PC-3 (cell line): ENCODE measurements around the gene ABHD6. TPM values are rescaled to one million over a fixed set of nuclear protein-coding genes. Genes with fewer than 3 reads are reported as not detected.
A peak's percentile ranks its signal among the peaks of the same experiment; 100 is the strongest.

Source experiments
- ATAC-seq: fragments of 200-7000 bp; cut with Tn5 transposase; 2 replicates; pipeline ENCODE4 v1.9.1; 2020; ENCODE audit warnings: mild to moderate bottlenecking, moderate library complexity
- BruUV-seq: library from RNA; stranded (reverse); fragments of 400-500 nt; replicated peaks from 2 replicates; lab custom pipeline; 2021; lab: Mats Ljungman, UMichigan
- CTCF ChIA-PET: fragments of 300-600 bp; sonication (Branson Sonifier 250); formaldehyde crosslinking; loops from one replicate; lab custom pipeline; 2022; ENCODE audit warnings: antibody characterized with exemption; lab: Charles Lee
- POLR2A ChIA-PET: fragments of 300-600 bp; sonication (Branson Sonifier 250); formaldehyde crosslinking; loops from one replicate; lab custom pipeline; 2022; ENCODE audit warnings: antibody characterized with exemption; ENCODE audit not compliant: unreplicated experiment; lab: Charles Lee
- DNase-seq: peaks from one replicate; pipeline ENCODE4 v3.0.0-alpha.2; 2015
- H2AFZ ChIP-seq: fragments of 300-600 bp; sonication (generic); 2 replicates; pipeline ENCODE4 v1.6.0; 2016; ENCODE audit warnings: antibody characterized with exemption, low read length
- H3F3A ChIP-seq: fragments of 300-600 bp; sonication (generic); one replicate; pipeline ENCODE4 v1.6.0; 2017; ENCODE audit warnings: antibody characterized with exemption, low read length, control low read depth, mild to moderate bottlenecking; ENCODE audit not compliant: unreplicated experiment
- H3K27ac ChIP-seq: fragments of 300-600 bp; sonication (generic); 2 replicates; pipeline ENCODE4 v1.5.1; 2016; ENCODE audit warnings: mild to moderate bottlenecking, low read length
- H3K27me3 ChIP-seq: fragments of 300-600 bp; sonication (generic); 2 replicates; pipeline ENCODE4 v1.6.1; 2016; ENCODE audit warnings: low read length, mixed read lengths
- H3K36me3 ChIP-seq: fragments of 300-600 bp; sonication (generic); 2 replicates; pipeline ENCODE4 v1.6.1; 2016; ENCODE audit warnings: low read depth, mixed run types, low read length, mixed read lengths
- H3K4me1 ChIP-seq: fragments of 300-600 bp; sonication (generic); 2 replicates; pipeline ENCODE4 v1.5.1; 2016; ENCODE audit warnings: low read length; ENCODE audit not compliant: insufficient read depth
- H3K4me2 ChIP-seq: fragments of 300-600 bp; sonication (generic); 2 replicates; pipeline ENCODE4 v1.6.0; 2016; ENCODE audit warnings: low read length
- H3K4me3 ChIP-seq: fragments of 300-600 bp; sonication (generic); 2 replicates; pipeline ENCODE4 v1.5.1; 2016; ENCODE audit warnings: mild to moderate bottlenecking, low read length, mixed read lengths
- H3K79me2 ChIP-seq: fragments of 300-600 bp; sonication (generic); 2 replicates; pipeline ENCODE4 v1.6.1; 2017; ENCODE audit warnings: low read length, mixed read lengths
- H3K9ac ChIP-seq: fragments of 300-600 bp; sonication (generic); 2 replicates; pipeline ENCODE4 v1.6.0; 2016; ENCODE audit warnings: mild to moderate bottlenecking, low read length
- H3K9me2 ChIP-seq: fragments of 300-600 bp; sonication (generic); replicated peaks from 2 replicates; pipeline ENCODE4 v1.6.1; 2016; ENCODE audit warnings: mixed run types, low read length, mixed read lengths
- H3K9me3 ChIP-seq: fragments of 300-600 bp; sonication (generic); 2 replicates; pipeline ENCODE4 v1.6.1; 2016; ENCODE audit warnings: low read length, mixed read lengths
- H4K20me1 ChIP-seq: fragments of 300-600 bp; sonication (generic); 2 replicates; pipeline ENCODE4 v1.6.1; 2016; ENCODE audit warnings: low read length, mixed read lengths
- CTCF ChIP-seq: fragments of 300-600 bp; sonication (generic); conservative IDR thresholded peaks from 2 replicates; pipeline ENCODE4 v1.5.1; 2017; ENCODE audit warnings: antibody characterized with exemption, low read depth, mild to moderate bottlenecking, low read length
- EZH2 ChIP-seq: fragments of 300-600 bp; sonication (generic); IDR thresholded peaks from one replicate; pipeline ENCODE4 v1.6.1; 2017; ENCODE audit warnings: antibody characterized with exemption, mild to moderate bottlenecking, low read length; ENCODE audit not compliant: unreplicated experiment
- EZH2phosphoT487 ChIP-seq: fragments of 300-600 bp; sonication (generic); IDR thresholded peaks from 2 replicates; pipeline ENCODE4 v1.6.1; 2018; ENCODE audit warnings: mild to moderate bottlenecking, antibody characterized with exemption, low read length, borderline replicate concordance
- intact Hi-C: fragments of 100-400 bp; cut with micrococcal nuclease; formaldehyde crosslinking; loops from 2 replicates; pipeline ENCODE4 v1.9.0; 2023
- total RNA-seq: library from RNA; depleted of rRNA; stranded (reverse); fragments of >200 nt; gene quantifications from 2 replicates; pipeline ENCODE4 v1.2.3, GENCODE V29; 2014

ABHD6 gene
- total RNA-seq, 1 experiment from 2014 or later = 13.4 TPM

GRCh38 chr3:58296269-58296668 is 58.7 kb downstream of the ABHD6 start:
- no peaks in the 10 kb centered on the region for H3K4me1 ChIP-seq
- H3K79me2 ChIP-seq = no peaks in the 10 kb centered on the region
- no peak overlapping the region for H3K4me2 ChIP-seq
- H3K4me3 ChIP-seq = no peak overlapping the region
- H3K9ac ChIP-seq = no peak overlapping the region
- intact Hi-C loops = no loop called here
- H3K36me3 ChIP-seq = no peaks in the 10 kb centered on the region
- TF ChIP-seq CTCF (no peak), EZH2phosphoT487 (no peak), EZH2 (no peak)
- H3K9me3 ChIP-seq = no peaks in the 10 kb centered on the region
- DNase-seq (no peak), ATAC-seq (no peak)
- H3F3A ChIP-seq = no peaks in the 10 kb centered on the region
- H3K27me3 ChIP-seq = no peaks in the 10 kb centered on the region
- no peak overlapping the region for H3K27ac ChIP-seq
- CTCF ChIA-PET = no interaction called here
- H2AFZ ChIP-seq = no peak overlapping the region
- no peaks in the 10 kb centered on the region for H3K9me2 ChIP-seq
- POLR2A ChIA-PET = no interaction called here
- TSS peak; percentile 11 for BruUV-seq
- H4K20me1 ChIP-seq = no peaks in the 10 kb centered on the region

GRCh38 chr3:58296843-58297242 is 59.3 kb downstream of the ABHD6 start:
- ChIA-PET CTCF (no interaction called here), POLR2A (no interaction called here)
- H3K4me3 ChIP-seq = no peak overlapping the region
- H3K4me2 ChIP-seq = no peak overlapping the region
- intact Hi-C loops = no loop called here
- no peak overlapping the region for H3K27ac ChIP-seq
- no peaks in the 10 kb centered on the region for H3K4me1 ChIP-seq
- no peaks in the 10 kb centered on the region for H3F3A ChIP-seq
- no peaks in the 10 kb centered on the region for H3K79me2 ChIP-seq
- no peaks in the 10 kb centered on the region for H4K20me1 ChIP-seq
- no TSS peak for BruUV-seq
- H3K9ac ChIP-seq = no peak overlapping the region
- H3K27me3 ChIP-seq = no peaks in the 10 kb centered on the region
- no peak for TF ChIP-seq EZH2
- TF ChIP-seq CTCF = no peak
- no peak for TF ChIP-seq EZH2phosphoT487
- H3K36me3 ChIP-seq = no peaks in the 10 kb centered on the region
- no peak overlapping the region for H2AFZ ChIP-seq
- no peaks in the 10 kb centered on the region for H3K9me2 ChIP-seq
- peaks cover 5% of the 10 kb centered on the region for H3K9me3 ChIP-seq
- no peak for DNase-seq
- no peak for ATAC-seq

- Histone ChIP-seq H3K4me1 (no peaks in the 10 kb centered on the region), H4K20me1 (no peaks in the 10 kb centered on the region), H3F3A (no peaks in the 10 kb centered on the region), H3K79me2 (no peaks in the 10 kb centered on the region), H3K4me2 (no peak overlapping the region), H3K27ac (no peak overlapping the region), H3K9ac (no peak overlapping the region), H3K36me3 (no peaks in the 10 kb centered on the region), H2AFZ (no peak overlapping the region), H3K9me3 (peaks cover 8% of the 10 kb centered on the region), H3K4me3 (no peak overlapping the region), H3K27me3 (no peaks in the 10 kb centered on the region), H3K9me2 (no peaks in the 10 kb centered on the region)
- ChIA-PET POLR2A (no interaction called here), CTCF (interaction anchor here (0.6 to 2.6 kb wide), 4 partner anchors 48 to 127 kb away, joined by 3 to 40 read pairs (median 9); no protein-coding TSS in a partner anchor)
- peak; percentile 21; the same call in 1 of the 2 replicates for ATAC-seq
- TF ChIP-seq CTCF (no peak), EZH2phosphoT487 (no peak), EZH2 (no peak)
- intact Hi-C loops = no loop called here
- DNase-seq = no peak
- no TSS peak for BruUV-seq
These were observed 60.6 kb downstream of the ABHD6 start for GRCh38 chr3:58298190-58298589.
